WTC11 (cell line): ENCODE results near the gene P2RX4. TPM values are rescaled to one million over a fixed set of nuclear protein-coding genes. Genes with fewer than 3 reads are reported as not detected.

Experiments
- ATAC-seq: fragments of 200-7000 bp; cut with Tn5 transposase; 2 replicates; pipeline ENCODE4 v1.10.0; 2021; ENCODE audit warnings: mild to moderate bottlenecking, moderate library complexity
- CTCF ChIA-PET: fragments of 300-600 bp; sonication (Branson Sonifier 250); formaldehyde crosslinking; loops from one replicate; lab custom pipeline; 2021; ENCODE audit warnings: antibody characterized with exemption; lab: Charles Lee
- POLR2A ChIA-PET: fragments of 350-600 bp; sonication (Branson Sonifier 250); formaldehyde crosslinking; loops from one replicate; lab custom pipeline; 2021; ENCODE audit warnings: antibody characterized with exemption; lab: Charles Lee
- DNase-seq: peaks from one replicate; pipeline ENCODE4 v3.0.0; 2021; ENCODE audit warnings: low spot score
- H3K27ac Mint-ChIP-seq: 2 replicates; pipeline ENCODE4 v1.8.0; 2021; ENCODE audit warnings: mixed read lengths
- H3K27me3 Mint-ChIP-seq: 2 replicates; pipeline ENCODE4 v1.8.0; 2021; ENCODE audit warnings: low read depth, mild to moderate bottlenecking, moderate library complexity, mixed read lengths
- H3K36me3 Mint-ChIP-seq: 2 replicates; pipeline ENCODE4 v1.8.0; 2021; ENCODE audit warnings: mixed read lengths
- H3K4me1 Mint-ChIP-seq: 2 replicates; pipeline ENCODE4 v1.8.0; 2022; ENCODE audit warnings: mixed read lengths
- H3K4me3 Mint-ChIP-seq: 2 replicates; pipeline ENCODE4 v1.8.0; 2021; ENCODE audit warnings: mild to moderate bottlenecking, moderate library complexity, mixed read lengths
- H3K9me3 Mint-ChIP-seq: 2 replicates; pipeline ENCODE4 v1.8.0; 2021; ENCODE audit warnings: mixed read lengths
- AFF4 ChIP-seq: sonication (generic); formaldehyde crosslinking; IDR thresholded peaks from 2 replicates; pipeline ENCODE4 v1.8.1; 2023; ENCODE audit warnings: mild to moderate bottlenecking, missing genetic modification reagents, borderline replicate concordance
- AR ChIP-seq: fragments of 250-450 bp; sonication (Bioruptor Pico); IDR thresholded peaks from 2 replicates; pipeline ENCODE4 v1.9.0; 2021; ENCODE audit warnings: mild to moderate bottlenecking
- CREM ChIP-seq: sonication (generic); formaldehyde crosslinking; IDR thresholded peaks from 2 replicates; pipeline ENCODE4 v1.8.1; 2022; ENCODE audit warnings: mild to moderate bottlenecking, missing genetic modification reagents, moderate library complexity
- E2F1 ChIP-seq: sonication (generic); formaldehyde crosslinking; IDR thresholded peaks from 2 replicates; pipeline ENCODE4 v1.8.0; 2022; ENCODE audit warnings: mild to moderate bottlenecking, missing genetic modification reagents
- ELF4 ChIP-seq: sonication (generic); formaldehyde crosslinking; IDR thresholded peaks from 2 replicates; pipeline ENCODE4 v1.8.1; 2022; ENCODE audit warnings: low read depth, mild to moderate bottlenecking, moderate library complexity, missing genetic modification reagents
- EMX1 ChIP-seq: fragments of 250-450 bp; sonication (Bioruptor Pico); IDR thresholded peaks from 2 replicates; pipeline ENCODE4 v1.8.0; 2021; ENCODE audit warnings: mild to moderate bottlenecking
- GTF2I ChIP-seq: fragments of 250-450 bp; sonication (Bioruptor Pico); conservative IDR thresholded peaks from 2 replicates; pipeline ENCODE4 v1.4.0; 2021; ENCODE audit warnings: mild to moderate bottlenecking
- JUN ChIP-seq: sonication (generic); formaldehyde crosslinking; IDR thresholded peaks from 2 replicates; pipeline ENCODE4 v1.8.0; 2023; ENCODE audit warnings: mild to moderate bottlenecking, missing genetic modification reagents
- KAT7 ChIP-seq: sonication (generic); formaldehyde crosslinking; IDR thresholded peaks from 2 replicates; pipeline ENCODE4 v1.8.1; 2023; ENCODE audit warnings: missing genetic modification reagents, mild to moderate bottlenecking, borderline replicate concordance
- MLX ChIP-seq: sonication (generic); formaldehyde crosslinking; IDR thresholded peaks from 2 replicates; pipeline ENCODE4 v1.8.1; 2023; ENCODE audit warnings: mild to moderate bottlenecking, missing genetic modification reagents, moderate library complexity
- MXD4 ChIP-seq: fragments of 250-450 bp; sonication (Bioruptor Pico); IDR thresholded peaks from 2 replicates; pipeline ENCODE4 v1.8.0; 2021; ENCODE audit warnings: mild to moderate bottlenecking, moderate library complexity, borderline replicate concordance
- NFATC4 ChIP-seq: fragments of 250-450 bp; sonication (Bioruptor Pico); IDR thresholded peaks from 2 replicates; pipeline ENCODE4 v1.9.0; 2021; ENCODE audit warnings: mild to moderate bottlenecking
- NR3C1 ChIP-seq: sonication (generic); formaldehyde crosslinking; conservative IDR thresholded peaks from 2 replicates; pipeline ENCODE4 v1.8.1; 2023; ENCODE audit warnings: low read depth, mild to moderate bottlenecking, missing genetic modification reagents
- RELA ChIP-seq: sonication (generic); formaldehyde crosslinking; IDR thresholded peaks from 2 replicates; pipeline ENCODE4 v1.8.1; 2022; ENCODE audit warnings: missing genetic modification reagents, mild to moderate bottlenecking, borderline replicate concordance
- TEAD4 ChIP-seq: sonication (generic); formaldehyde crosslinking; IDR thresholded peaks from 2 replicates; pipeline ENCODE4 v1.8.0; 2022; ENCODE audit warnings: mild to moderate bottlenecking, missing genetic modification reagents
- ZNF219 ChIP-seq: sonication (generic); formaldehyde crosslinking; IDR thresholded peaks from 2 replicates; pipeline ENCODE4 v1.8.0; 2023; ENCODE audit warnings: missing genetic modification reagents, mild to moderate bottlenecking, borderline replicate concordance
- ZNF317 ChIP-seq: sonication (generic); formaldehyde crosslinking; IDR thresholded peaks from 2 replicates; pipeline ENCODE4 v1.8.1; 2023; ENCODE audit warnings: low read depth, mild to moderate bottlenecking, moderate library complexity, missing genetic modification reagents, borderline replicate concordance
- ZNF416 ChIP-seq: fragments of 250-450 bp; sonication (Bioruptor Pico); IDR thresholded peaks from 2 replicates; pipeline ENCODE4 v1.9.0; 2021; ENCODE audit warnings: mild to moderate bottlenecking, inconsistent platforms
- ZNF423 ChIP-seq: fragments of 250-450 bp; sonication (Bioruptor Pico); IDR thresholded peaks from 2 replicates; pipeline ENCODE4 v2.1.2; 2022; ENCODE audit warnings: mild to moderate bottlenecking, moderate library complexity
- ZNF425 ChIP-seq: fragments of 250-450 bp; sonication (Bioruptor Pico); conservative IDR thresholded peaks from 2 replicates; pipeline ENCODE4 v1.9.0; 2021; ENCODE audit warnings: mild to moderate bottlenecking
- ZNF671 ChIP-seq: fragments of 250-450 bp; sonication (Bioruptor Pico); IDR thresholded peaks from 2 replicates; pipeline ENCODE4 v1.8.0; 2021; ENCODE audit warnings: mild to moderate bottlenecking
- total RNA-seq: library from RNA; stranded (reverse); gene quantifications from 3 replicates; pipeline ENCODE4 v1.2.3, GENCODE V29; 2021
- TF ChIP-seq, protein P1 (sequence below): sonication (generic); formaldehyde crosslinking; IDR thresholded peaks from 2 replicates; pipeline ENCODE4 v1.8.0; 2023; ENCODE audit warnings: mild to moderate bottlenecking, missing genetic modification reagents
- TF ChIP-seq, protein P2 (sequence below): sonication (generic); formaldehyde crosslinking; IDR thresholded peaks from 2 replicates; pipeline ENCODE4 v1.8.0; 2022; ENCODE audit warnings: mild to moderate bottlenecking, missing genetic modification reagents

The P2RX4 gene
- total RNA-seq, 1 experiment from 2014 or later: 13.9 TPM

DNA sequence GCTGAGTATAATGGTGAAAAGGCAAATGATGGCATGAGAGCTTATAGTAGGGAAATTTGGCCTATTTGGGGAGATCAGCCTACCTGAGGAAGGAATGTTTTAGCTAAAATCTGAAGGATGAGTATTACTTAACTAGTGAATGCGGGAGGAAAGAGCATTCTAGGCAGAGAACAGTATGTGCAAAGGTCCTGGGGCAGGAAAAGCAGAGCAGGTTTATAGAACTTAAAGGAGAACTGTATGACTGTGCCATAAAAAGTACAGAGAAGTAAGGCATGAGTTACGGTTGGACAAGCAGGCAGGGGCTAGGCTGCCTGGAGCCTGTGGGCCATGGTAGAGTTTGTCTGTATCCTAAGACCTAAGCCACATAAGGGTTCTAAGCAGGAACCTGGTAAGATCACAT, 21.7 kb upstream of the P2RX4 start (continued):
- TF ChIP-seq ZNF425 (CRISPR knock-in tag) (no peak), ZNF317 (CRISPR knock-in tag) (no peak), MXD4 (no peak), KAT7 (CRISPR knock-in tag) (no peak), AR (no peak), ZNF671 (CRISPR knock-in tag) (no peak), ZNF416 (CRISPR knock-in tag) (no peak), NR3C1 (CRISPR knock-in tag) (no peak), MLX (CRISPR knock-in tag) (no peak), ZNF219 (CRISPR knock-in tag) (no peak)

GRCh38 chr12:121189131-121189530, 20.8 kb upstream of the P2RX4 start:
- ChIA-PET CTCF (no interaction called here), POLR2A (no interaction called here)
- DNase-seq (no peak), ATAC-seq (no peak)
- H3K4me3 Mint-ChIP-seq: no peak overlapping the region
- H3K9me3 Mint-ChIP-seq: no peaks in the 10 kb centered on the region
- H3K27me3 Mint-ChIP-seq: no peaks in the 10 kb centered on the region
- no peaks in the 10 kb centered on the region for H3K36me3 Mint-ChIP-seq
- 0 out of 2 replicates have a peak, but pooled peaks cover 4% of the 10 kb centered on the region for H3K4me1 Mint-ChIP-seq
- no peak overlapping the region for H3K27ac Mint-ChIP-seq
- TF ChIP-seq GTF2I (no peak), RELA (no peak), CREM (no peak), NFATC4 (CRISPR knock-in tag) (no peak), E2F1 (CRISPR knock-in tag) (no peak), JUN (no peak), ELF4 (CRISPR knock-in tag) (no peak), AFF4 (CRISPR knock-in tag) (no peak), ZNF423 (no peak), TEAD4 (CRISPR knock-in tag) (no peak), EMX1 (CRISPR knock-in tag) (no peak)
- TF ChIP-seq, protein P1, sequence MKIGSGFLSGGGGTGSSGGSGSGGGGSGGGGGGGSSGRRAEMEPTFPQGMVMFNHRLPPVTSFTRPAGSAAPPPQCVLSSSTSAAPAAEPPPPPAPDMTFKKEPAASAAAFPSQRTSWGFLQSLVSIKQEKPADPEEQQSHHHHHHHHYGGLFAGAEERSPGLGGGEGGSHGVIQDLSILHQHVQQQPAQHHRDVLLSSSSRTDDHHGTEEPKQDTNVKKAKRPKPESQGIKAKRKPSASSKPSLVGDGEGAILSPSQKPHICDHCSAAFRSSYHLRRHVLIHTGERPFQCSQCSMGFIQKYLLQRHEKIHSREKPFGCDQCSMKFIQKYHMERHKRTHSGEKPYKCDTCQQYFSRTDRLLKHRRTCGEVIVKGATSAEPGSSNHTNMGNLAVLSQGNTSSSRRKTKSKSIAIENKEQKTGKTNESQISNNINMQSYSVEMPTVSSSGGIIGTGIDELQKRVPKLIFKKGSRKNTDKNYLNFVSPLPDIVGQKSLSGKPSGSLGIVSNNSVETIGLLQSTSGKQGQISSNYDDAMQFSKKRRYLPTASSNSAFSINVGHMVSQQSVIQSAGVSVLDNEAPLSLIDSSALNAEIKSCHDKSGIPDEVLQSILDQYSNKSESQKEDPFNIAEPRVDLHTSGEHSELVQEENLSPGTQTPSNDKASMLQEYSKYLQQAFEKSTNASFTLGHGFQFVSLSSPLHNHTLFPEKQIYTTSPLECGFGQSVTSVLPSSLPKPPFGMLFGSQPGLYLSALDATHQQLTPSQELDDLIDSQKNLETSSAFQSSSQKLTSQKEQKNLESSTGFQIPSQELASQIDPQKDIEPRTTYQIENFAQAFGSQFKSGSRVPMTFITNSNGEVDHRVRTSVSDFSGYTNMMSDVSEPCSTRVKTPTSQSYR (CRISPR knock-in tag): no peak
- TF ChIP-seq, protein P2, sequence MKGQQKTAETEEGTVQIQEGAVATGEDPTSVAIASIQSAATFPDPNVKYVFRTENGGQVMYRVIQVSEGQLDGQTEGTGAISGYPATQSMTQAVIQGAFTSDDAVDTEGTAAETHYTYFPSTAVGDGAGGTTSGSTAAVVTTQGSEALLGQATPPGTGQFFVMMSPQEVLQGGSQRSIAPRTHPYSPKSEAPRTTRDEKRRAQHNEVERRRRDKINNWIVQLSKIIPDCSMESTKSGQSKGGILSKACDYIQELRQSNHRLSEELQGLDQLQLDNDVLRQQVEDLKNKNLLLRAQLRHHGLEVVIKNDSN (CRISPR knock-in tag): no peak
